Activated CD4-positive, alpha-beta T cell treated with anti-CD3 and anti-CD28 coated beads for 24 hours (primary cell): ENCODE results near the gene TTYH2.

ENCODE experiments used
- DNase-seq, 2 donors: peaks; one replicate each; pipeline ENCODE4 v3.0.0-alpha.2; 2020; ENCODE audit warnings: low read depth in 2 of 2

TTYH2 gene

DNA sequence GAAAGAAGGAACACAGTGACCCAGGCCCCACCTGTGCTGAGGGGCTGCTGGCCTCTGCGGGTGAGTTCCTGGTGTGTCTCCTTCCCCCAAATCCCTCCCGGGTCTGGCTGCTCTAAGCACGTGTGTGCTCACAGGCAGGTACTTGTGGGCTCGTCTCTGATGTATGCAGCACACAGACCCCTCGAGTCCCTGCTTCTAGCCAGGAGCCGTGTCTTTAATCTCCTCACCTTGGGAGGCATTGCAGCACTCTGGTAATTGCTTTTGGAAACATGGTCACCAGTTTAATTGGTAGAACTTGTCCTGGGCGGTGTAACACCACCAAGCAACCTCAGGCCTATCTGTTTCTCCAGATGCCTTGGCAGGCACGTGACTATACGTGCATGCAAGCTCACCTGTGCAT is 18.7 kb upstream of the TTYH2 start:
- DNase-seq: no peak

DNA sequence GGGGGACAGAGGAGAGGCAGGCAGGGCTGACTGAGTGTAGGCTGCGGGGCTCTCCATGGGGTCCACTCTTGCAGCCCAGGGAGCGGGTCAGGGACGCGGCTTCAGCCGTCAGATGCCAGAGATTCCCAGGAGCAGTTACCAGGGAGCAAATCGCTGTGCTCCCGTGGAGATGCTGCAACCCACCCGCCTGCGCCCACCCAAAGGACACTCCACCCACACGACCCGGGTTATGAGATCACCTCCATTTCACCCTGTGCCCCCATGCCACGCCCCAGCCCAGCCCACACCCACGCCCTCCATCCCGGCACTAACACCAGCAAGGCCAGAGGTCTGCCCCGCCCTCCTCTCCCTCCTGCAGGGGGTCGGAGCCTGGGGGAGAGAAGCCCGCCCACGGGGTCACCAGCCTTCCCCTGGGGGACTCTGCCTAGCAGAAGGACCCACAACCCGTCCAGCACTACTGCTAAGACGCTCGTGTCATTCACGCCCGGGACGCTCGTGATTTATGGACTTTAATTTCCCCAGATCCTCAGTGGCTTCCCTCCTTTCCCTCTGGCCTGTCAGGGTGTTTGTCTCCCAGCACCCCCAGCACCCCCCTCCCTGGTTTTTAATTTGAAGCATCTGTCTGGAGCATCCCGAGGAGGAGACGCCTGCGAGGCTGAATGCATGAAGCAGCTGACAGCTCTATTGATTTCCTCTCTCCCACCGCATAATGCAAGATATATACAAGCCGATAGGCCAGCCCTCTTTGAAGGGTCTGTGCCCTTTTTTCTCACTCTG is 16.6 kb upstream of the TTYH2 start:
- no peak for DNase-seq

DNA sequence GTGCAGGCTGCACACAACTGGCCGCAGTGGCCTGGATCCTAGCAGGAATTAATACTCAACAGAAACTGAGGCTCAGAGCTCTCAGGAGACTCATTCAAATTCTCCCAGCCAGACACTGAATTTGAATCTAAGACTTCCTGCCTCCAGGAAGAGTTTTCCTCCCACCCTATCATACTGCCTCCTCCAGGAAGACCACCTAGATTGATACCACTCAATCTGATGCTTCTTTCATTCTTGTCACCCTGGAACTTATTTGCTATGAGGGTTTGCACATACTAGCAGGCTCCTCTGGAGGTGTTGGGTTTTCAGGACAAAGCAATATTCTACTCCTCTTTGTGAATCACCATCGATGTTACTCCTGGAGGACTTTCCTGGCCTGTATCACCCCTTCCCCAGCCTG is 15.6 kb upstream of the TTYH2 start:
- no peak for DNase-seq

DNA sequence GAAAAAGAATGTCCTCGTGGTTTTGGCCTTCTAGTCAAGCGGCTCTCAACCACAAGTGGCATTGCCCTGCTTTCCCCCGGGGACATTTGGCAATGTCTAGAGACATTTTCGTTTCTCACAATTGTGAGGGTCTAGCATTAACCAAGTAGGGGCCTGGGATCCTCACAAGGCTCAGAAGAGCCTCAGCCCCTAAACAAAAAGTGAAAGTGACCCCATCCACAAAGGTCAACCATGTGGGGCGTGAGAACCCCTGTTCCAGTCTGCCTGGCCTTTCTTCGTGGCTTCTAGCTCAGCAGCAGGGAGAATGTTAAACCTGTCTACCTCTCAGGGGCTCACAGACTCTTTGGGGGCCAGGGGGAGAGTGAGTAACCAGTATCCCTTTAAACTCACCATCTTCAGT is 14.7 kb upstream of the TTYH2 start:
- DNase-seq: no peak

DNA sequence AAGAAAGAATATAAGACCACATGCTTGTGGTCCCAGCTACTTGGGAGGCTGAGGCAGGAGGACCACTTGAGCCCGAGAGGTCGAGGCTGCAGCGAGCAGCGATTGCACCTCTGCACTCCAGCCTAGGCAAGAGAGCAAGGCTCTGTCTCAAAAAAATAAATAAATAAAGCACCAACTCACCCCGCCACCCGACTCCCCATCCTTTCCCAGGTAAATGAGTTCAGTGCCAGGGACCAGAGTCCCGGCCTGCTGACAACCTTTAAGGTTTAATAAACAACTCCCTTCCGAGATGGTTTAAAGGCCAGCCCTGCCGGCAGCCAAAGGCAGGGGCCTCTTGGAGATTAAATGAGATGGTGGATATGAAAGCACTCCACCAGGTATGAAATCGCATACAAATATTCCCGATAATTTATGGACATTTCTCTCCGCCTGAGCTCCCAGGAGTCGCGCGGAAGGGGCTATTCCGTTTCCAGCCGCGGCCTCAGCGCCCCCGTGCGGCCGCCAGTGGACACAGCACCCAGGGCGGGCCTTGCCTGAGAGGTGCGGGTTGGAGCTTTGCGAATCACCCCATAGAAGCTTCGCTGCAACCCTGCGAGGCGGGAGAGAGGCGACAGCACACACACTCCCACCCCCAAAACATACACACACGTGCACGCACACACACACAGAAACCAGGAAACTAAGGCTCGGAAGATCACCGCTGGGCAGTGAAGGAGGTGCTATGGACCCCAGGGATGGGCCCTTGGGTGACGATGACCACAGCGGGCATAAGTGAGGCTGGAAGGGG is 13.9 kb upstream of the TTYH2 start:
- peak; percentile 47 to 53 for DNase-seq

DNA sequence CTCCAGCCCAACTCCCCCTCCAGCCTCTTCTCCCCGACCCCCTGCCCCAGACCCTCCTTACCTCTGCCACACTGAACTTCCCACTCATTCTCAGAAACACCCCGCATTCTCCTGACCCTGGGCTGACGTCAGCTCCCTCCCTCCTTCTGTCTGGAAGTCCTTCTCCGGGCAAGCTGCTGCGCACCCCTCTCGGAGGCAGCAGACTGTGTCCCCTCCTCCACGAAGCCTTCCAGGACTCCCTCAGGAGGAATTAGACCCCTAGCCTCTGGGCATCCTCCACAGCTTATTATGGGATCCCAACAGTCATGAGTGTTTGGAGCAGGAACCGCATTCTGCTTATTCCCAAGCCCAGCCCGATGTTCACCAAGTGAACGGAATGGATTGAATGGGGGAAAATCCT is 13.3 kb upstream of the TTYH2 start:
- no peak for DNase-seq

DNA sequence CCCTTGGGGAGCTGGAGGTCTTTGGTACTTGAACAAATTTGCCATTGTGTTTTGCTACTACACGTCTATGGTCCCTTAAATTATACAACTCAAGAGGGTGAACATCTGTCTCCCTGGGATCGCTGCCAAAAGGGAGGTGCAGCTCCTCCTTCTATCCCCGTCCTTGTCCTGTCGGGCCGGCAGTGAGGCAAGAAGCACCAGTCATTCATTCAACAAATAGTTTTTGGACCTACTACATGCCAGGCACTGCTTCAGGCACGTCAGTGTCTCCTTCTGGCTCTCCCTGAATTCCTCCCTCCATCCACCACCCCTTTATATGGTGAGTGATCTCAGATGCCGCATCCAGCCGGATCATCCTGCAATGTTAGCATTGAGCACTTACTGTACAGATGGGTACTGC is 12.1 kb upstream of the TTYH2 start:
- no peak for DNase-seq

DNA sequence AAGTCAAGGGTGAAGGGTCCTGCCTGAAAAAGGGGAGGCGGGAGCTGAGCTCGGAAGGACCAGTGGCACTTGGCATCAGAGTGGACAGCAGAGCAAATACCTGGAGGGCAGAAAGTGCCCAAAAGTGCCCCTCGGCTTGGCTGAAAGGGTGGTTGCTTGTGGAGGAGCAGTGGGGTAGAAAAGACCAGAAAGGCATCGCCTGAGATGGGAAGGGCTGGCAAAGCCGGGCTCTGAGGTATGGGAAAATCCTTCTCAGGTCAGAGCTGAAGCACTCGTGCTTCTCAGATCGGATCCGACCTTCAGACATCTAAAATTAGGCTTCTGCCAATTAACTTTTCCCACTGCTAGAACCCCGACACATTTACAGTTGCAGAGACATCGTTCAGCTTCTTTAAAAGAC is 11.4 kb upstream of the TTYH2 start:
- no peak for DNase-seq

DNA sequence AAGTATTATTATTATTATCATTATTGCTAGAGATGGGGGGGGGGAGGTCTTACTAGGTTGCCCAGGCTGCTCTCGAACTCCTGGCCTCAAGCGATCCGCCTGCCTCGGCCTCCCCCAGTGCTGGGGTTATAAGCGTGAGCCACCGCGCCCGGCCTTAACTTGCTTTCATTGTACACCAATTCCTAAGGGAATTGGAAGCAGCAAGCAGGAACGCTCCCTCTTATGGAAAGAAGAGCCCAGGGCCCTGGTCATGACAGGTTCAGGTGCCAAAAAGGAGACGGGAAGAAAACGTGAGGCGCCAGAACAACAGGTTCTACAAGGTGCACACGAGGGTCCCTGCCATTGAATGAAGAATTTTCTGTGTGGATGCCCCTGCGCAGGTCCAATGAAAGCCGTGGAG is 10.4 kb upstream of the TTYH2 start:
- no peak for DNase-seq

DNA sequence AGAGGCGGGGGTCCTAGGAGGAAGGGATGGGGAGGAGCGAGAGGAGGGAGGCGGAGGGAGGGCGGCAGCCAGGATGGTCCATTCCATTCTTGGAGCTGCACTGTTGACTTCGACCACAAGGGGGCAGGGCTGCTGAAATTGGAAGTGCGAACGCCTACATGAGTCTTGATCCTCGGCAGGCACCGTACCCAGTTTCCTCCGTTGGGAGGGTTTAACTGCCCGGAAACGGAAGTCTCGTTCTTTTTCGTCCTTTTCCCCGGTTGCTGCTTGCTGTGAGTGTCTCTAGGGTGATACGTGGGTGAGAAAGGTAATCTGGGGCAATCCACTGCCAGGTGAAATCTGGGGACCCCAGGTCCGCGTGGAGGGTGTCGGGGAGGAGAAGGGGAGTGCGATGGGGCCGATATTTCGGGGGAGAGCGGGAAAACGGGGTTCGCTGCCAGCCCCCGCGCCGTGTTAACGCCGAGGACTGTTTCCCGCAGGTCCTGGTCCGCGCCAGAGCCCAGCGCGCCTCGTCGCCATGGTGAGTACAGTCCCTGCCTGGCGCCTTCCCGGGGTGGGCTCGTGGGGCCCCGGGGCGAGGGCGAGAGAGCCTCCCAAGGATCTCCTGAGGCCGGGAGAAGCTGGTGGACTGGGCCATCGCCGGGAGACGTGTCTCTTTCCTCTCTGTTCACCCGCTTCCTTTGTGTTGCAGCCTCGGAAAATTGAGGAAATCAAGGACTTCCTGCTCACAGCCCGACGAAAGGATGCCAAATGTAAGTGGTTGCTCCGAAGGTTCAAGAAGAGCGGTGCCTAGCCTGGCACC is 9.7 kb upstream of the TTYH2 start, which contains the start of gene RPL38:
RPL38 (plus strand) TSS at position 240 of the 802 bp plus-strand sequence; CDS start at position 518, 278 bp downstream.
- peak; percentile 96 to 99 for DNase-seq

DNA sequence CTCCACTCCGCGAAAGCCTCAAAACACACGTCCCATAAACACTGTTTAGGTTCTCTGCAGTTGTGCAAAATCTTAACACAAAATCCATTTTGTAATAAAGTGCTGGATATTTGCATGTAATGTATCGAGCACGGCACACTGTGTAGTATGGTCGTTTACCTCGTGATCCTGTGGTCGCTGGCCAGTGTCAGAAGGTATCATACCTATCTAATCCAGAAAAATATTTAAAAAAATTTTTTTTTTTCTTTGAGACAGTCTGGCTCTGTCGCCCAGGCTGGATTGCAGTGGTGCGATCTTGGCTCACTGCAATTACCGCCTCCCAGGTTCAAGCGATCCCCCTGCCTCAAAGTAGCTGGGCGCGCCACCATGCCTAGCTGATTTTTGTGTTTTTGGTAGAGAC is 8.9 kb upstream of the TTYH2 start:
- no peak for DNase-seq

DNA sequence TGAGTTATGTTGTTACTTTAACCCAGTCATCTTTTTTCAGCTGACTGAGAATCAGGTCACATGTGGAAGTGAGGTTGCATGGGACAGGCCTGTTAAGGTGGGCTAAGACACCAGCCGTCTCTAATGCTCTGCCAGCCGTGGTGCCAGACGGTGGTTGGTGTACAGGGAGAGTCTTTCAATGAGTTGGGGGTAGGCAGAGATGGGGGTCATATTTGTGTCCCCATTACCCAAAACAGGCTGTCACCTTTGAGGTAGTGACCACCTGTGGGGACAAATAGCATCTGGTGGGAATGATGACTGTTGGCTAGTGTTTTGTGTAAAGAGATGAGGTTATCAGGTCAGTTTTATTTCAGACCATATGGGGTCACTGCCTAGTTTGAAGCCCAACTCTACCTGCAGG is 8.1 kb upstream of the TTYH2 start:
- DNase-seq: no peak

DNA sequence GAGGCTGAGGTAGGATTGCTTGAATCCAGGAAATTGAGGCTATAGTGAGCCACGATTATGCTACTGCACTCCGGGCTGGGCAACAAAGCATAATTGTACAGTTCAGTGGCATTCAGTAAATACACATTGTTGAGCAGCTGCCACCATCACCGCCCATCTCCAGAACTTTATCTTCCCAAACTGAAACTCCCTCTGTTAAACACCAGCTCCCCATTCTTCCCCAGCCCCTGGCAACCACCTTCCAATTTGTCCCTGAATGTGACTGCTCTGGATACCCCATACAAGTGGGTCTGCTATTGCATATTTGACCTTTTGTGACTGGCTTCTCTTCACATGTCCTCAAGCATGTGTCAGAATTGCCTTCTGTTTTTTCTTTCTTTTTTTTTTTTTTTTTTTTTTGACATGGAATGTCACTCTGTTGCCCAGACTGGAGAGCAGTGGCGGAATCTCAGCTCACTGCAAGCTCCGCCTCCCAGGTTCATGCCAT is 7.0 kb upstream of the TTYH2 start:
- DNase-seq: no peak

DNA sequence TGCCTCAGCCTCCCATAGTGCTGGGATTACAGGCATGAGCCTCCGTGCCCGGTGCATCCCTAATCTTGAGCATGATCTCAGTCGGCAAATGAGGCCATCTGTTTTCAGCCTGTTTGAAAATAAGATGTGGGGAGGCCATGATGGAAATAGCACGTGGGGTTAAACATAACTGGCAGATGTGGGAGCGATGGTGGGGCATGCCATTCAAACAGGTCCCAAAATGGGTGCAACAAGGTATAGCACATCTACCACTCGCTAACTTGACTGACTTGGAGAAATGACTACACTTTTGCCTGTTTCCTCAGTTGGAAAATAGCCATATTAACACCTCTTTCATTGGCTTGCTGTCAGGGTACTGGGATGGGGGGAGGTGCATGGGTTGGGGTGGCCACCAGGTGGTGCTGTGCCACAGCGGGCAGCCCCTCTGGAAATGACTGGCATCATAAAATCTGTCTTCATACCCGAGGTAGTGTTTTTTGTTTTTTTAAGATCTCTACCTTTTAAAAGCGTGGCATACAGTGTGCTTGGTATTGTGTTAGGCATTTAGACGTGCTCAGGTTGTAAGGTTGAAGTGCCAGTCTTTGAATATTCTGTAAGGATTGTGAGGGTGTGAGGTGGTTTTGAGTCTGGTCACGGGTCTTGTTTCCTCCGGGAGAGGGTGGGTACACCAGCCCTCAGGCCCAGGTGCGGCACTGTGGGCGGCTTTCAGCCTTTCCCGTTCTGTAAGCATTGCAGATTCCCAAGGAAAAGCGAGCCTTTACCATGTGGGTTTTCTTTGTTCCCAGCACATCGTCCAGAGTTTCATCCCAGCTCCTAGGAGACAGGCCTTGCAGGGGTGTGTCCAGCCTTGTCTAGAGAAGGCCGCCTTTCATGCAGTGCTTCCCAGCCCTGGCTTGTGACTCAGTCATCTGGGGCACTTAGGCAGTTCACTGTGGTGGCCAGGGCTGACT is 2.9 kb upstream of the TTYH2 start:
- peak; percentile 64 to 68 for DNase-seq

DNA sequence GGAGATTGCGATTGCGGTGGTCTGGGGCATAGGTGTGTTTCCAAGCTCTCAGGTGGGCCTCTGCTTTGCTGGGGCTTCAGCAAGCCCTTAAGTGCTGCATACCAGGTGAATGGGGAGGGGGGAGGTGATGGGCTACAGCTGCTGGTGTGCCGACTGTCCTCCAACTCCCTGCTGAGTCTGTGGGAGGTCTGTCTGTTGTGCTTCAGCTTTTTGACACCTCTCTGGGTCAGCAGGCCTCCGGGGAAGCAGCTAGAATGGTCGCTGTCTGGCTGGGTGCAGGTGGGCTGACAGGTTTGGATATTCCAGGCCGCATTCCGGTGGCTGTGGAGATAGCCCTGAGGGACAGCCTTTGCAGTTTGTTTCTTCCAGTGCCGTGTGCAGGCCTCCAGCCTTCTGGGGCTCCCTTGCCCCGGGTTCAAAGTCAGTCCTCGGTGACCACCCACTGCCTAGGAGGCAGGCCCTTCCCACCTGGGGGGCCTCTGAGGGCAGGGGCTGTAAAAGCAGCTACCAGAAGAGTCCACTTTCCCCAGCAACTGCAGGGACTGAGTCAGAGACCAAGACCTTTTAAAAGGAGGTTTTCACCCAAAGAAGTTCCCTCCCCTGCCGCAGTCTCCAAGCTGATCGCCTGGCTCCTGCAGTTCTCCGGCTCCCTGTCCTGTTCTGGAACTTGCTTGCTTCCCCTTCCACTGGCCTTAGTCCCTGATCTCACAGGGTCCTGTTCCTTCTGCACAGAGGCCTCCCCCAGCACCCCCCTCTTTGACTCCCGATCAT is 2.0 kb upstream of the TTYH2 start:
- DNase-seq: peak in 1 of 2 donors; percentile 20

DNA sequence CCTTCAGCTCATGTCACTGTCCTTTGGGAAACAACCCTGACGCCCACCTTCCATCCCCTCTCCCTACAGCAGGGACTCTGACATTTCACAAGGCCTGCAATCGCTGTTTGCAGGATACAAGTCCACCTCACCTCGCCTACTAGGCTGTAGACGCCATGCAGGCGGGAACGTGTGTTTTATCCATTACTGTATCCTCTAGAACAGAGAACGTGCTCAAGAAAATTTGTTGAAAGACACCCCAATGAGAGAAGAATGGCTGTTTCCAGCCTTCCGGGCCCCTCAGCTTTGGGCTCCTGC is 1.5 kb upstream of the TTYH2 start:
- DNase-seq: no peak

DNA sequence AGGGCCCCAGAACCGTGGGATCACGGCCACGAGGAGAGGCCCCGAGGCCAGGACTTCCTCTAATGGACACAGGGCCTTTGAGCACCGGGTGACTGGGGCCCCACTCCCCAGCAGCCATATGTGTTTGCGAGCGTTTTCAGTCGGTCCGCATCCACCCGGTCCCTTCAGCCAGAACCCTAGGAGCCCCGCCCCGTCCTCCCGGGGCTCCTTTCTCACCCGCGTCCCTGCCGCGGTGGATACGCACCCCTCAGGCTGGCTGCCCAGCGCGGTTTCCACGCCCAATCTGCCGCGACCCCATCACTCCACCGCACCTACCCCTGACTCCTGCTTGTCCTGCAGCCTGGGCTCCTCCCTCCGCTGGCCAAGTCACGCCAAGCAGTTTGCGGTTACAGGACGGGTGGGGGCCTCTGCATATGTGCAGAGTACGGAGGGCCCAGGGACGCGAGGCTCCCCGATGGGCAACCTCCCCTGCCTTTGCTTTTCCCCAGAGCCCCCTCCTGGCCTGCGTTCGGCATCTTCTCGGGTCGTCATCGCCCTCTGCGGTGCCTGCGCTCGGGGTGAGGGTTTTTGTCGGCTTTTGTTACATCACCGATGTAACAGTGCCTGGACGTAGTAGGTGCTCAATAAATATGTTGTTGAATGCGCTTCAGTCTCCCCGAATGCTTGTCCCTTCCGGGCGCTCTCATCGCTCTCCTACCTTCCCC is 1.0 kb upstream of the TTYH2 start:
- DNase-seq: no peak

DNA sequence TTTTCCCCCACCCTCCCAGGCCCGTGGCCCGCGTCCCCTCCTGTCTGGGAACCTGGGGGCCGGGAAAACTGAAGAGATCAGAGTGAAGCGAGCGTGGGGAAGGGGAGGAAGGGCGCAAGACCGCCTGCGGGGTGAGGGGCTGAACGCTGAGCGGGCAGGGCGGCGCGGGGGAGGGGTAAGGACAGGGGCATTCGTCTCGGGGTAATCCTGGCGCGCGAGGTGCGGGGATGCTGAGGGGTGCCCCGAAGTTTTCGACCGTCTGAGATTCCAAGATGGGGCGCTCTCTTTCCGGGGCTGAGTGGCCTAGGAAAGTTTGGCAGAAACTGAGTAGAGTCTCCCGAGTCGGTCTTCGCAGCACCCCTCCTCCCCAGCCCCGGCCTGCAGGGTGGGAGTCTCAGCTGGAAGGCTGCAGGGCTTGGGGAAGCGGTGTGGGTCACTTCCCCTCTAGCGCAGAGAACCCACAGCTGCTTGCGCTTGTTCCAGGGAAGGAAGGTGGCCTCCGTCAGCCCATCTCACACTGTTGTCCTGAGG is 555 bp downstream of the TTYH2 start:
- no peak for DNase-seq

DNA sequence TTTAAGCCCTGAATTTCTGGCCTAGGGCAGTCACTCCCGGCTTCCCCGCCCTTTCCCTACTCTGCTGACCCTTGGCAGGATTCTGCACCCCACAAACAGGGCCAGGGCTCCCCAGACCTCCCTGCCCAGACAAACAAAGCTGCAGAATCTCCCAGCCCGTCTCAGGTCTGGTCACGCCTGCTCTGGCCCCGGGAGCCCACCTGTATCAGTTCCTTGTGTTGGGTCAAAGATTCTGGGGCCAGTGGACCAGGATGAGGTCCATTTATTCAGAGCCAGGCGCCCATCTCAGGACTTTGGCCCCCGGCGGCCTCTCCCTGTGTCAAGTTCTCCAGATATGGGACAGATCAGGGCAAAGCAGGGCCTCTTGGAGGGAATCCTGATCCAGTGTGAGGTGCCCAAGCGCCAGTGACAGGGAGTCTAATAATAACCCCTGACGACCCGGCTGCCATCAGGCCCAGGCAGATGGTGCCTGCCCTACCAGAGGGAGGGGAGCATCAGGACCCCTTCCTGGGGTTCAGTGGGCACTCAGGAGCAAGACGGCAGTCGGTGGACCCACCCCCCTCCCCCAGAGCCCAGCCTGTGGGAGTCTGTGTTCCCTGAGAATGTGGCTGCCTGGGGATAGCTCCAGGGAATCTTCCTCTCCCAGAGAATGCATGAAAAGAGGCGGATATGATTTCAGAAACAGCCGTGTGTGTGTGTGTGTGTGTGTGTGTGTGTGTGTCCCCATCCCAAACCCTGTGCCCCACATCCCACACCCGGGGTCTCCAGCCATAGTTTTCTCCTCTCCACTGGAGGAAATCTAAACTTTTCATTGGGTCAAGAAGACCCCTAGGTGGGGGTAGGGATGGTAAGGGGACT is 1.3 kb downstream of the TTYH2 start:
- DNase-seq: no peak
